GM19463 (cell line): ENCODE results near the gene GBF1.
"Not testable (repeated sequence)": the region's sequence is repeated elsewhere in the genome, so short reads cannot be mapped to it uniquely, and the experiment has no call there.

ENCODE experiments used
- ATAC-seq: cut with Tn5 transposase; IDR thresholded peaks from one replicate; pipeline ENCODE4 v1.9.1; 2021; ENCODE audit warnings: mild to moderate bottlenecking, moderate library complexity; ENCODE audit not compliant: unreplicated experiment

The GBF1 gene

GRCh38 chr10:102268375-102268888, 23.1 kb downstream of the GBF1 start:
- ATAC-seq = no peak

- ATAC-seq = no peak
These were observed 23.7 kb downstream of the GBF1 start for GRCh38 chr10:102269017-102269416.

DNA sequence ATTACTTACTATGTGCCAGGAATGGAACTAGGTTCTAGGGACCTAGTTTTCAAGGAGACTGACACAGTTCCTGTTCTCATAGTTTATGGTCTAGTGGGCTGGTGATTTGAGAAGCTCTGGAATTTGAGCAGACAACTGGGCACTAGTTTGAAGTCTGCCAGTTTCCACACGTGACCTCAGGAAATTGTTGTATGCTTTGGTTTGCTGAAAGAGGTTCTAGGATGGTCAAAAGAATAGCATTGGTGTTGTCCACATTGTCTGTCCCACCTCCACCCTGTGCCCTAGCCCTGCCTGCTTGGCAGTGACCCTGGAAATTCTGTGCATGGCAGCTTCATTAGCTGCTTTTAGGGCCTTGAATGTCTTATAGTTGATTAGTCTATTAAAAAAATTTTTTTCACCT, 28.7 kb downstream of the GBF1 start:
- no peak for ATAC-seq

- no peak for ATAC-seq
These were observed 30.0 kb downstream of the GBF1 start for GRCh38 chr10:102275343-102275742.

GRCh38 chr10:102279104-102279503, 33.8 kb downstream of the GBF1 start:
- no peak for ATAC-seq

DNA sequence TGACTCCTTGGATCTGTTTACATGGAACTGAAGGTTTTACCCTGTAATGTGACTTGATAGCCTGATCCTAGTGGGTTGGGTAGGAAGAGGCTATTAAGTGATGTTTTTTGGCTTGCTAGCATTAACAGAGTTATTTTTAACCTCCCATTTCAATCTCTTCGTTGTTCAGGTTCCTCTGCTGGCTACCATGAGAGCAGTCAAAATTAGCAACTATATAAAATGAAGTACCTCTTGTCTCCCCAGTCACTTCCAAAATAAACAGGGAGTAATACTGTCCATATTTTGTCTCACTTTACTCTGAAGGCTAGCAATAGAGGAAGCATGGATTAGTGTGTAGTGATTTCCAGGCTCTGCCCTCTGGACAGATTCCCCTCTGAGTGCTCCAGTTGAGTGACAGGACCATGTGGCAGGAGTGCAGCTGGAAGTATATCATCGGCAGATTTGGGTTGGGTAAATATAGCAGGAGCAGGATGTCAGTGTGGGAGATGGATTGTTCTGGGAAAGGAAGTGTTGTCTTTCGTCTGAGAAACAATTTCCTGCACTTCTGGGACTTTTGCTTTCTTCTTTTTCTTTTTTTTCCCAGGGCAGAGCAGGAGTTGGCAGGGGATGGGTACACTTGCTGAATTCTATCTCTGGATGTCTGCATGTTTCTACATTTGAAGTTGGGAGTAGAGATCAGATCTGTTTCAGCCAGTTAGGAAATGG, 35.2 kb downstream of the GBF1 start:
- ATAC-seq = no peak

DNA sequence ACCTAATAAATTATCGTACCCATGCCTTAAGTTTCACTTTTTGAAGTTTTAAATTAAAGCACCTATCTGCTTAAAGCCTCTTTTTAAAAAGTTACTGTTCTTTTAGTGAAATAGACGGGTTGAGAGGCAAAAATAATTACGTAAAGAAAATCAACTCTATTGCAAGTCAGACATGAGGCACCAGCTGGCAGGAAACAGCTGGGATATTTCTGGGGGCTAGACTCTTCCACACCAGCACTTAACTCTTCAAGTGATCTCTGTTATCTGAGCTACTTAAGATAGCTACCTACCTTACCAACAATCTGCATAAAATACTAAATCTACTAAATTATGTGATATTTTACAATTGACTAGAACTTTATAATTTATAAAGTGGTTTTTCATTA, 35.8 kb downstream of the GBF1 start:
- no peak for ATAC-seq

GRCh38 chr10:102283488-102283887, 38.2 kb downstream of the GBF1 start:
- no peak for ATAC-seq

DNA sequence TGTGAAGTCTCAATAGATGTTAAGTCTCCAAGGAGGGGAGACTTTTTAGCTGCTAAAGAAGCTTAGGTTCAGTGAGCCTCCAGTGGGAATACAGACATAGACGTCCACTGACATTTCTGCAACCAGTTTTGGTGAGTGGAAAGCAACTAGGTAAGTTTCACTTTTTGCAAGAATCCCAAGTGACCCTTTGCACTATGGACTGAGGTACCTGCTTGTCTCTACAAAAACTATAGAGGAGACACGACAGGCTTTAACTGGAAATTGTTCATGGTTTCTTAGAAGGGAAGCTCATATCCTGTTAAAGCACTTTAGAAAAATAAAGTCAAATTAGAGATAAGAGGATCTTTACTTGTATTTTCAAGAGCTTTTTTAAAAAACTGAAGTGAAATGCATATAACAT, 38.6 kb downstream of the GBF1 start:
- ATAC-seq = no peak

DNA sequence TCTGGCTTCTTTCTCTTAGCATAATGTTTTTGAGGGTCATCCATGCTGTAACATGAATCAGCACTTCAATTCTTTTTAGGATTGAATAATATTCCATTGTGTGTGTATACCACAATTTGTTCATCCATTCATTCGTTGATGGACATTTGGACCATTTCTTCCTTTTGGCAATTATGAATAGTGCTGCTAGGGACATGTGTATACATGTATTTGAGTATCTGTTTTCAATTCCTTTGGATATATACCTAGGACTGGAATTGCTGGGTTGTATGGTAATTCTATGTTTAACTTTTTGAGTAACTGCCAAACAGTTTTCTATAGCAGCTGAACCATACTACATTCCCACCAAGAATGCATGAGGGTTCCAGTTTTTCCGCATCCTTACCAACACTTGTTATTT, 39.2 kb downstream of the GBF1 start:
- ATAC-seq = no peak

DNA sequence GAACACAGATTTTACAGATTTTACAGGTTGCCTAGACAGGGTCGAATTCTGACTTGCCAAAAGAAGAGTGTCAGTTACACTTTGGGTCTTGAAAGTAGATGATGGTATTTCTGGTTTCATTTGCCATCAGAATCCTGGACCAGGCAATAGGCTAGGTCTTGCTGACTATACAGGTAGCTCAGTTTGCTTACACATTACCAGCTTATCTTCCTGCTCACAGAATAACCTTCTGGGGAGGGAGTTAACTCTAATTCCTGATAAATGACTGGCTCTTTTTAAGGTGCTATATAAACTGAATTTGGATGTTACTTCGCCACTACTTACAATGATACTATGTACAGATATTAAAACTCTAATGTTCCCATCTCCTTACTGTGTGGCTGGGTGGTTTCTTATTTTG, 39.8 kb downstream of the GBF1 start:
- no peak for ATAC-seq

GRCh38 chr10:102286216-102286615, 40.9 kb downstream of the GBF1 start:
- ATAC-seq = no peak

DNA sequence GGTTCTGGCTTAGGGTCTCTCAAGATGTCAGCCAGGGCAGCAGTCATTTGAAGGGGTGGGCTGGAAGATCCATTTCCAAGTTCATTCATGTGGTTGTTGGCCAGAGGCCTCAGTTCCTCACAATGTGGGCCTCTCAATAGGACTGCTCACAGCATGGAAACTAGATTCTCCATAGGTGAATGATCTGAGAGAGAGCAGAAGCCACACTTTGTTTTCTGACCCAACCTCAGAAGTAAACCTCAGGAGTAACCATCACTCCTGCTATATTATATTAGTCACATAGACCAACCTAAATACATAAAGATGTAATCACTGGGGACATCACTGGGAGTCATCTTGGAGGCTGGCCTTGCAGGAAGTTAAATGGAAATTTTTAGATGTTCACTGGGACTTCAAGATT, 42.2 kb downstream of the GBF1 start:
- no peak for ATAC-seq

DNA sequence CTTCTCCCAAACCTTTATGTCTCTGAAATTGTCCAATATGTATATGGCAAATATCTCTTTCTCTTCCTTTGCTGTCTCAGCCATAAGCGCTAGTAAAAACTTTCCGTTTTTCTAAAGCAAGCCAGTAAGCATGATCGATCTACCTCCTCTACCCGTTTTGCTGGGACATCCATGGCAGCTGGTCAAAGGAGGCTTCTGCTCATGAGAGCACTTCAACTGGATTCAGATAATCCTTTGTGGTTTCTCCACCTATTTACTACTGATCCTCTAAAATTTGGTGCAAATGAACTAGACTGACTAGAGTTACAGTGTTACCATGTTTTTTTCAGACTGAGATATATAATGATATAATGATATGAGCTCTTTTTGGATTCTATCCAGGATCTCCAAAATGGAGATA, 42.7 kb downstream of the GBF1 start:
- ATAC-seq = no peak

DNA sequence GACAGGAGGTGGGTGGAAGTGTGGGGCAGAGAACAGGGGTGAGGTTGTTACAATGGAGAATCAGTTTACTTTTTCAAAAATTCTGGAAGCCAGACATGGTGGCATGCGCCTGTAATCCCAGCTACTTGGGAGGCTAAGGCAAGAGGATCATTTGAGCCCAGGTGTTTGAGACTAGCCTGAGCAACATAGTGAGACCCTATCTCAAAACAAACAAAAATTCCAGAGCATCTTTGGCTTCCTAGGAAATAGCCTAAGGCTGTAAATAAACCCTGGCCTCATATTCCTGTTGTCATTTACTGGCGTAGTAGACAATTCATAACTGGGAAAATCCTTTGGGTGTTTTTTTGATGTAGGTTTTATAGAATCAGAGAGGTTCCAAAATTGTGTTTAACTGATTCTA, 44.0 kb downstream of the GBF1 start:
- ATAC-seq = no peak

DNA sequence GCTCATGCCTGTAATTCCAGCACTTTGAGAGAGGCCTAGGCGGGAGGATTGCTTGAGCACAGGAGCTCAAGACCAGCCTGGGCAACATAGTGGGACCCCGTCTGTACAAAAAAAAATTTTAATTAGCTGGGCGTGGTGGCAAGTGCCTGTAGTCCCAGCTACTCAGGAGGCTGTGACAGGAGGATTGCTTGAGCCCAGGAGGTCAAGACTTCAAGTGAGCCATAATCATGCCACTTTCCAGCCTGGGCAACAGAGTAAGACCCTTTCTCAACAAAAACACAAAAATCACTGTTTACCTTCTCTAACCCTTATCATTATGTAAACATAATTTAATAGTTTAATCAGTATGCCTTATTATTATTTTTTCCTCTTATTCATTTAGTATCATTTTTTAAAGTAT, 44.5 kb downstream of the GBF1 start:
- no peak for ATAC-seq

DNA sequence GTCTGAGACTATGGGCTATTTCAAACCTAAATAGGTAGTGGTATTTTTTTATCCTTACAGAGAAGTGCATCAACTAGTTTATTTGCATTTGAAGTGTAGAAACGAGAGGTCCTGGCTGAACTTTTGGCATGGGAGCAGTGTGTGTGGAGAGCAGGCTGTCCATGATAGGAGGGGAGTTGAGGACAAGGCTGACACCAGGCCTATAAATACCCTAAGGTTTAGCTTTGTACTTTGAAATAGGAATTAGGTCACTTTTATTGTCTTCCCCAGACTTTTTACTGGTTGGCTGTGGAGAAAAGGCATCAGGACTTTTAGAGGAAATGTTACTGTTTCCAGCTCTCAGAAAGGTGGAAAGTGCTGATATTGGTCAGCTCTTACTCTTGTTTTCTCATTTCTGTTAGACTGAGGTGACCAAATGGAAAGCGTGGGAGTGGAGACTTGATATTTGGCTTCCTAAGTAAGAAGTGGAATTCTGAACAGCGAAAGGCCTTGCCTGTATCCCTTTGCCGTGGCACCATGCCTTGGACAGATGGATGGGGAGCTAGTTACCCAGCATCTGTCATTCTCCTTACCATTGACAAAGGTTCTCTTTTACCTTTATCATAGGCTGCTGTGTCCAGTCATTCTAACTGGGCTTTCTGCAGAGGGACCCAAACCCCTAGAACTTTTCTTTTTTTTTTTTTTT, 46.0 kb downstream of the GBF1 start:
- no peak for ATAC-seq

- no peak for ATAC-seq
These were observed 51.8 kb downstream of the GBF1 start for GRCh38 chr10:102297101-102297500.

DNA sequence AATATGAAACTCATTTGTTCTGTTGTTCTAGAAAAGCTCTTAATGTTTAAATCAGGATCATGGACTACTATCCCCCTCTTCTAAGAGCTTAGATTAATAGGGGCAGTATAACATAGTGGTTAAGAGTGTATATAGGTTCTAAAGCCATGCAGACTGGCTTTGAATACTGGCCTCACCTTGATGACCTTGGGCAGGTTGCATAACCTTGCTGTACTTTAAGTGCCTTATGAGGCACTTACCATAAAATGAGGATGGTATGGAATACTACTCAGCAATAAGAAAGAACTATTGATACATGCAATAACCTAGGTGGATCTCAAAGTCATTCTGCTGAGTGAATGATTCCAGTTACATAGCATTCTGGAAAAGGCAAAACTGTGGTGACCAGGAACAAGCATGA, 53.6 kb downstream of the GBF1 start:
- no peak for ATAC-seq

DNA sequence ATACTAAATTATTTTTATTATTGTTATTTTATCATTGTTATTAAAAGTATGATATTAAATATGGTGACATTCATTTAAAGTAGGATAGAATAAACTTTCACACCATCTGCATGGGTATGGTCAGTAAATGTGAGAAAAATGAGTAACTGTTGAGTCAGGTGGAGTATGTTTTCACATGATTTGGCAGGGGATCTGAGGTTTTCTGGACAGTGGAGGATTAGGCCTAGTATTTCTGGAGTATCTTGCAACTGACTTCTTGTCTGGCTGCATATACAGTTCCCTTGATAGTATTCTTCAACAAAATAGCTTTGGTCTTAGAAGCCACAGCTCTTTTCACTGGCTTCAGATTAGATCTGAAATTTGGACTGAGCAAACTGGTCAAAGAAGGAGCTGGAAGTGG, 54.5 kb downstream of the GBF1 start:
- no peak for ATAC-seq

DNA sequence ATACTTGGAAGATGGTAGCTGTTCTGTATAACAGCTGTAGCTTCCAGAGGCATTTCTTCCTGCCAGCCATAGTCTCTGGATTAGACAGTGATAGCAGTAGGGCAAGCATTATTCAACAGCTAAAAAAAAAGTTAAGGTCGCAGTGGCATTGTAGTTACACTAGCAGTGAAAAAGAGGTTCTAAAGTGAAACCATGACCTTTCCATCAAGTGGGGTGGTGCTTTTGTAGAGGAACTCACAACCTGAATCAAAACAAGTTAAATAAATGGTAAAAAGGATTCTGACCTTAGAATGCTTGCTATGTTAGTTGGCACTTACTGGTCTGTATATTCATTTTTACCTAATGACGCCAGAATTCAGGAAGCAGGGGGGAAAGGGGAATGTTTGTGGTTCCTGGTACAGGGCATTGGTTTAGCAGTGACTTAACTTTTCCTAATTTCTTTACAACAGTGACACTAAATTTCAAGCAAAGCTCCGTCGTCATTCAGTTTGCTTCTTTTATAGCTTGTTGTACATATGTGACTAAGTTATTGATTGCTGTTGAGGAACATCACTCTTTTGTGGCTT, 55.0 kb downstream of the GBF1 start:
- no peak for ATAC-seq

- not testable (repeated sequence) for ATAC-seq
These were observed 55.6 kb downstream of the GBF1 start for GRCh38 chr10:102300912-102301311.
